ENCODE measurements around the gene TMA7B.

Gene TMA7B

GRCh38 chr22:39913886-39914285 lies 46.3 kb upstream of the TMA7B start:
- peaks cover 13% of the 10 kb centered on the region; the same call in 1 of the 2 replicates for H3K27me3 ChIP-seq (ENCODE audit: control insufficient read depth, low read length)
- no peak overlapping the region for H3K4me2 ChIP-seq (ENCODE audit: low read length)
- no peaks in the 10 kb centered on the region for H3K9me2 ChIP-seq (replicated peaks; ENCODE audit: control insufficient read depth, low read length)
- no peak overlapping the region for H3K27ac ChIP-seq (ENCODE audit: low read depth, low read length)
- no peaks in the 10 kb centered on the region for H3F3A ChIP-seq (ENCODE audit: control insufficient read depth, insufficient read depth)
- no peaks in the 10 kb centered on the region for H3K9me3 ChIP-seq (ENCODE audit: control insufficient read depth, insufficient read depth, low read length)
- H3K36me3 ChIP-seq (ENCODE audit: control insufficient read depth, low read length), result no peaks in the 10 kb centered on the region
- no peaks in the 10 kb centered on the region for H4K20me1 ChIP-seq (ENCODE audit: control insufficient read depth, insufficient read depth, low read depth, low read length)
- TF ChIP-seq CTCF (IDR thresholded peaks at IDR 0.05; ENCODE audit: low read depth, low read length, poor library complexity, severe bottlenecking) (no peak), EZH2phosphoT487 (IDR thresholded peaks at IDR 0.05; ENCODE audit: borderline replicate concordance, low read length) (no peak)
- no peaks in the 10 kb centered on the region for H3K4me1 ChIP-seq (ENCODE audit: control insufficient read depth, low read length)
- H3K79me2 ChIP-seq (ENCODE audit: control insufficient read depth, low read length), result no peaks in the 10 kb centered on the region
- no peak overlapping the region for H3K4me3 ChIP-seq (ENCODE audit: low read length)

GRCh38 chr22:39914584-39914983 lies 45.6 kb upstream of the TMA7B start:
- Histone ChIP-seq H3F3A (ENCODE audit: control insufficient read depth, insufficient read depth) (no peaks in the 10 kb centered on the region), H3K4me3 (ENCODE audit: low read length) (no peak overlapping the region), H3K4me1 (ENCODE audit: control insufficient read depth, low read length) (no peaks in the 10 kb centered on the region), H3K79me2 (ENCODE audit: control insufficient read depth, low read length) (no peaks in the 10 kb centered on the region), H3K27me3 (ENCODE audit: control insufficient read depth, low read length) (peaks cover 17% of the 10 kb centered on the region), H4K20me1 (ENCODE audit: control insufficient read depth, insufficient read depth, low read depth, low read length) (no peaks in the 10 kb centered on the region), H3K27ac (ENCODE audit: low read depth, low read length) (no peak overlapping the region), H3K36me3 (ENCODE audit: control insufficient read depth, low read length) (no peaks in the 10 kb centered on the region), H3K4me2 (ENCODE audit: low read length) (no peak overlapping the region), H3K9me2 (replicated peaks; ENCODE audit: control insufficient read depth, low read length) (no peaks in the 10 kb centered on the region), H3K9me3 (ENCODE audit: control insufficient read depth, insufficient read depth, low read length) (no peaks in the 10 kb centered on the region)
- no peak for TF ChIP-seq CTCF (IDR thresholded peaks at IDR 0.05; ENCODE audit: low read depth, low read length, poor library complexity, severe bottlenecking)
- TF ChIP-seq EZH2phosphoT487 (IDR thresholded peaks at IDR 0.05; ENCODE audit: borderline replicate concordance, low read length), result no peak

- no peaks in the 10 kb centered on the region for H3K36me3 ChIP-seq (ENCODE audit: control insufficient read depth, low read length)
- H4K20me1 ChIP-seq (ENCODE audit: control insufficient read depth, insufficient read depth, low read depth, low read length), result no peaks in the 10 kb centered on the region
- H3K4me2 ChIP-seq (ENCODE audit: low read length), result no peak overlapping the region
- TF ChIP-seq EZH2phosphoT487 (IDR thresholded peaks at IDR 0.05; ENCODE audit: borderline replicate concordance, low read length) (no peak), CTCF (IDR thresholded peaks at IDR 0.05; ENCODE audit: low read depth, low read length, poor library complexity, severe bottlenecking) (no peak)
- H3K79me2 ChIP-seq (ENCODE audit: control insufficient read depth, low read length), result no peaks in the 10 kb centered on the region
- no peaks in the 10 kb centered on the region for H3K9me2 ChIP-seq (replicated peaks; ENCODE audit: control insufficient read depth, low read length)
- H3K27ac ChIP-seq (ENCODE audit: low read depth, low read length), result no peak overlapping the region
- H3K4me3 ChIP-seq (ENCODE audit: low read length), result no peak overlapping the region
- H3K27me3 ChIP-seq (ENCODE audit: control insufficient read depth, low read length), result peaks cover 21% of the 10 kb centered on the region
- no peaks in the 10 kb centered on the region for H3K4me1 ChIP-seq (ENCODE audit: control insufficient read depth, low read length)
- no peaks in the 10 kb centered on the region for H3K9me3 ChIP-seq (ENCODE audit: control insufficient read depth, insufficient read depth, low read length)
- no peaks in the 10 kb centered on the region for H3F3A ChIP-seq (ENCODE audit: control insufficient read depth, insufficient read depth)
Measured at GRCh38 chr22:39915295-39915726, 44.9 kb upstream of the TMA7B start.
